Left ventricle myocardium inferior (tissue), 1 donor: ENCODE results near the gene IGF1R. TPM values are rescaled to one million over a fixed set of nuclear protein-coding genes. Genes with fewer than 3 reads are reported as not detected.

Experiments
- DNase-seq: peaks from one replicate; pipeline ENCODE4 v3.0.0-alpha.2; 2020
- H3K27ac ChIP-seq: fragments of 200-600 bp; replicated peaks from 2 replicates; pipeline ENCODE4 v1.8.0; 2021
- H3K27me3 ChIP-seq: fragments of 200-600 bp; 2 replicates; pipeline ENCODE4 v1.8.0; 2021; ENCODE audit warnings: low read depth
- H3K36me3 ChIP-seq: fragments of 200-600 bp; 2 replicates; pipeline ENCODE4 v1.8.0; 2021
- H3K4me1 ChIP-seq: fragments of 200-600 bp; 2 replicates; pipeline ENCODE4 v1.8.0; 2021
- H3K4me3 ChIP-seq: fragments of 200-600 bp; 2 replicates; pipeline ENCODE4 v1.8.0; 2021; ENCODE audit warnings: mild to moderate bottlenecking, moderate library complexity
- H3K9me3 ChIP-seq: fragments of 200-600 bp; replicated peaks from 2 replicates; pipeline ENCODE4 v1.8.0; 2021
- CTCF ChIP-seq: fragments of 200-600 bp; IDR thresholded peaks from 2 replicates; pipeline ENCODE4 v1.8.0; 2021; ENCODE audit warnings: antibody characterized with exemption, mild to moderate bottlenecking, borderline replicate concordance
- intact Hi-C: fragments of 100-400 bp; cut with micrococcal nuclease; formaldehyde crosslinking; loops from one replicate; pipeline ENCODE4 v1.11.0; 2022
- total RNA-seq: library from RNA; stranded (reverse); fragmentation: NEBNext Ultra II Directional; extraction: Animal tissue kit (Norgen Biotek cat#: 25700); gene quantifications from one replicate; pipeline ENCODE4 v1.2.1, GENCODE V29; 2021
- donor health status: DM: no; HTN: yes; CAD: no; lungs with severe emphysema.

IGF1R gene
- total RNA-seq, 1 donor from 2014 or later = 37.2 TPM

DNA sequence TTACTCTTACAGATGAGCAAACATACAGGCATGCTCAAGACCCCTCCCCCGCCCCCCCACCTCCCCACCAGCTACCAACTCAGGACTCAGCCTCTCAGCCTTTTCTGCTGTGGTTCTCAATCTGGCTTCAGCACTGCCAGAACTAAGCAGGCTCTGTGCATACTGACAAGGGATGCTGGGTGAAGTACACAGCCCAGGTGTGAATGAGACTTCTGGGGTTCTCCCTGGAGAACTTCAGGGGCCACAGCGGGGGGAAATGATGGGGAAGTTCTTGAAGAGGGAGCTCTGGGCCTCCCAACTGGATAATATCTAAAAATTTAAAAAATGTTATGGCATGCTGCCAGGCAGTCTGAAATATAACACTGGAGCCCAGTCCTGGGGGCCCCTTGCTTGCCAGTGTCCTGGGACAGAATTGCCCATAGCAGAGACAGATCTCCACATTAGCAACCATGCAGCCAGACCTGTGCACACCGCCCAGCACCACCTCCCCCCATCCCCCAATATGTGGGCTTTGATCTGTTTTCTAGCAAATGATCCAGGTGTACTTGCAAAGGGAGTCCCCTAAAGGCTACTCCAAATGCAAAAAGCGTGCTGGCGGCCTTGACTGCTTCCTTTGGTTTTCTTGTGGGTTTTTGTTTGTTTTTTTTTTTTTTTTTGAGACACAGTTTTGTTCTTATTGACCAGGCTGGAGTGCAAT lies 317.9 kb downstream of the IGF1R start:
- TF ChIP-seq CTCF = no peak
- no peaks in the 10 kb centered on the region for H3K27me3 ChIP-seq
- H3K4me1 ChIP-seq = no peaks in the 10 kb centered on the region
- peaks cover 22% of the 10 kb centered on the region for H3K36me3 ChIP-seq
- H3K9me3 ChIP-seq = peaks cover 13% of the 10 kb centered on the region
- DNase-seq = no peak
- H3K4me3 ChIP-seq = no peak overlapping the region
- intact Hi-C loops = no loop called here
- no peak overlapping the region for H3K27ac ChIP-seq

GRCh38 chr15:98967096-98967495 lies 318.8 kb downstream of the IGF1R start:
- Histone ChIP-seq H3K9me3 (peaks cover 4% of the 10 kb centered on the region), H3K4me1 (no peaks in the 10 kb centered on the region), H3K27me3 (no peaks in the 10 kb centered on the region), H3K27ac (no peak overlapping the region), H3K4me3 (no peak overlapping the region), H3K36me3 (peaks cover 13% of the 10 kb centered on the region)
- DNase-seq = no peak
- intact Hi-C loops = no loop called here
- TF ChIP-seq CTCF = no peak

- Histone ChIP-seq H3K27ac (no peak overlapping the region), H3K27me3 (no peaks in the 10 kb centered on the region), H3K36me3 (peaks cover 5% of the 10 kb centered on the region), H3K4me3 (no peak overlapping the region), H3K4me1 (no peaks in the 10 kb centered on the region), H3K9me3 (no peaks in the 10 kb centered on the region)
- TF ChIP-seq CTCF = no peak
- intact Hi-C loops = no loop called here
- DNase-seq = no peak
Measured at GRCh38 chr15:98967916-98968315, 319.6 kb downstream of the IGF1R start.

DNA sequence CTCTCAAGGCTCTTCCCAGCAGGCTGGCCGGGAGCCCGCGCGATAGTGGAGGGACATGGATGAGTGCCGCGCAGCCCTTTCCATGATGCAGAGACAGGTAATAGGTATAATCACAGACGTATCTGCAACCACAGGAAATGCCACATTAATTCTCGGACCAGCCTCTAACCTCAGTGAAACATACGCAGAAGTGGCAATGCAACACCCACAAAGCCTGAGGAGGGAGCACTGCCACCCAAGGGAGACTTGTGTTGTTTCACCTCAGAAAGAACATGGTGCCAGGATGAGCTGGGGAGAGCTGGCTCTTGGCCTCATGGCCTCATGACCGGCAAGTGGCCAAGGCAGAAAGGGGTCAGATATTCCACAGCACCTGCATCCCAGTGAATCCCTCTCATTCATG lies 320.2 kb downstream of the IGF1R start:
- no peak for DNase-seq
- intact Hi-C loops = no loop called here
- no peak for TF ChIP-seq CTCF
- Histone ChIP-seq H3K27ac (no peak overlapping the region), H3K9me3 (no peaks in the 10 kb centered on the region), H3K4me3 (no peak overlapping the region), H3K27me3 (no peaks in the 10 kb centered on the region), H3K4me1 (no peaks in the 10 kb centered on the region), H3K36me3 (no peaks in the 10 kb centered on the region)

DNA sequence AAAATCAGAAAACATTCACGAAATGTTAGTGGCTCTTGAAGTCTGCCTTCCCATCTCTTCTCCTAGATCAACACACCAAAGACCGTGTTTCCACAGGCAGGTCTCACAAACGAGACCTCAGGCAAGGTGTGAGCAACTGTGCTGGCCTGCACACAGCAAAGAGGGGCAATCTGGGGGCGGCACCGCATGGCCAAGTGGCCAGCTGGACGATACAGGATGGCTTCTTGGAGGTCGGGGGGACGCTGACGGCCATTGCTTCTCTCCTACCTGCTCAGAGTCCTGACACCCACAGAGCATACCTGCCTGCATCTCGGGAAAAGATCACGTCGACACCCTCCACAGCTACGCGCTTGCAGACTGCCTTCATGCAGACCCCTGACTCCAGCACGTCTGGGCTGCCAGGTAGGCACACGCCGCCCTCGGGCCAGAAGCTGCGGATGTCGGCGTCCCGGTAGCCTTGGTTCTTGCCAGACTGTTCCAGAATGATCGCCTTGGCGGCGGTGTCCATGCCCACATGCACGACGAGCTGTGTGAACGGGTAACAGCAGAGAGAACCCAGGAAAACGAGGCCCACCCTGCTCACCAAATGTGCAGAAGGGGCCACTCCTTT lies 320.9 kb downstream of the IGF1R start:
- Histone ChIP-seq H3K4me3 (no peak overlapping the region), H3K9me3 (no peaks in the 10 kb centered on the region), H3K27ac (no peak overlapping the region), H3K27me3 (no peaks in the 10 kb centered on the region), H3K36me3 (no peaks in the 10 kb centered on the region), H3K4me1 (no peaks in the 10 kb centered on the region)
- TF ChIP-seq CTCF = no peak
- no peak for DNase-seq
- intact Hi-C loops = no loop called here
